ENCODE measurements around the gene PCDH1.

Gene PCDH1

GRCh38 chr5:141806626-141807025, 71.6 kb downstream of the PCDH1 start:
- DNase-seq, result no peak

- no peak for DNase-seq
Observed at GRCh38 chr5:141805874-141806595, 72.2 kb downstream of the PCDH1 start.

GRCh38 chr5:141804475-141804874, 73.7 kb downstream of the PCDH1 start:
- no peak for DNase-seq

Measured in NCI-H1092 treated with DMSO at 0.1 percent for 48 hours (cell line).